GOT3 (cell line): ENCODE measurements around the gene TIMM17B.
A peak's percentile ranks its signal among the peaks of the same experiment; 100 is the strongest.

Experiments
- DNase-seq: peaks from one replicate; lab custom pipeline; 2025; ENCODE audit warnings: mixed read lengths; lab: John Stamatoyannopoulos, UW

TIMM17B gene

DNA sequence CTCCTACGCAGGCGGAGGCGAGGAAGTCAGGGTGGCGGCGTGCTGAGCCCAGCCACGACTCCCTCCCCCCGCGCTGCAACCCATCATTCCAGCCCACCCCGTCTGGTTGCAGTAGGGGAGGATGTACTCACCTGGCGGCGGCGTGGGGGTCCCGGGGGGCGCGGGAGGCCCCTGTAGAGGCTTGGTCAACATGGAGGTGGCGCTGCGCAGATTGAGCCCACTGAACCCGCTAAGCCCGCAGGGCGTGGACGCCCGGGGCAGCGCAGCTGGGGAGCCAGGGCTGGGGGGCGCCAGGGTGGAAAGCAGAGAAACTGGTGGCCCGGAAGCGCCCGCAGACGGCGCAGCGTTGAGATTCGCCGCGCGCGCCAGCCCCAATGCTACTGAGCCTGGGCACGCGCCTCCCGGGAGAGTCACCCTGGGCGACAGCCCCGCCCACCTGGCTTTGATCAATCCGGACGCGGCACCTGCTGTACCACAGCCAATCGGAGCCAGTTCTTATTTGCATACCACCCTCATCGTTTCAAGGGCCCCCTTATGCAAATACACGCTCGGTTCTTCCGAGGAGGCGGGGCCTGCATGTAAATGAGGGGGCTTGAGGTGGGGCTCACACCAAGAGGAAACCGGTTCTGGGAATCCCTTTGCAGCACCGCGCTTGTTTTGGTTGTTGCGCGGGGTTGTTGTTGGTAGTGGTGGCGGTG lies 21.2 kb upstream of the TIMM17B start, which contains the start of gene PIM2:
TSS of gene PIM2 (minus strand) at position 382 of the 698 bp plus-strand sequence. CDS start at position 192, 190 bp downstream.
- DNase-seq, result no peak

- DNase-seq, result no peak
Observed at GRCh38 chrX:48918301-48918642, 20.7 kb upstream of the TIMM17B start.

DNA sequence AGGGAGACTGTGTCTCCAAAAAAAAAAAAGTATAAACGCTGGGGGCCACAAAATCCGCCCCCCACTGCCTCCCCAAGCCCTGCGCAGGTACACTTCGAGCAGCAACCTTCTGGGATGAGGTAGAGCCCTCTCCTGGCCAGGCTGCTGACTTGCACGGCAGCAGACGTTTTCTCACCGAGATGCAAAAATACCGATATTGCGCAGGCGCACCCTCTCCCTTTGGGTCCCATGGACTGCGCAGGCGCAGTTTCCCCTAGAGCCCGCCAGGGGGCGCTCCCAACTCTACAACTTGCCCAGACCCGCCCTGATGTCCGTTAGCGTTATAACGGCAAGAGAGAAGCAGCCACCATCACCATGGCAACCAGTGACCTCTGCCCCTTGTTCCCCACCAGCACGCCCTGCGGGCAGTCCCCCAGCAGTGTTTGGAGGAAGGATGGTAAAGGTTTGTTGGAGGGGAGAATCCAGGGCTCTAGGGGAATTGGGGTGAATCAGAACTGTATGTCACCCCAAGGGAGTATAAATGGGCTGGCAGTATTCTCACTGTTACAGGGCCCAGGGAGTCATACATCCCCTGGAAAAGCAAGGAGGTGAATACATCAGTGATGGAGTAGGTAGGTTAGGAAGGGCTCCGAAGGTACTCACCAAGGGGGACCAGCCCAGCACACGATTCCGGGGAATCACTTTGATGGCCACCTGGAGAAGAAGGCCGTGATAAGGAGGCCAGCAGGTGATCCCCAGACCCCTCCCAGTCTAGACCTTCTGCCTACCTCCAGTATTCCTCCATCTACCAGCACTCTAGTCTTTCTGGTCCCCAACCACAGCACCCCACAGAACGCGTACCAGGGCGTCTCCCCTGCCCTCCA lies 19.8 kb upstream of the TIMM17B start:
- DNase-seq, result peak; percentile 50

- no peak for DNase-seq
Observed at GRCh38 chrX:48914593-48915493, 17.3 kb upstream of the TIMM17B start.

DNA sequence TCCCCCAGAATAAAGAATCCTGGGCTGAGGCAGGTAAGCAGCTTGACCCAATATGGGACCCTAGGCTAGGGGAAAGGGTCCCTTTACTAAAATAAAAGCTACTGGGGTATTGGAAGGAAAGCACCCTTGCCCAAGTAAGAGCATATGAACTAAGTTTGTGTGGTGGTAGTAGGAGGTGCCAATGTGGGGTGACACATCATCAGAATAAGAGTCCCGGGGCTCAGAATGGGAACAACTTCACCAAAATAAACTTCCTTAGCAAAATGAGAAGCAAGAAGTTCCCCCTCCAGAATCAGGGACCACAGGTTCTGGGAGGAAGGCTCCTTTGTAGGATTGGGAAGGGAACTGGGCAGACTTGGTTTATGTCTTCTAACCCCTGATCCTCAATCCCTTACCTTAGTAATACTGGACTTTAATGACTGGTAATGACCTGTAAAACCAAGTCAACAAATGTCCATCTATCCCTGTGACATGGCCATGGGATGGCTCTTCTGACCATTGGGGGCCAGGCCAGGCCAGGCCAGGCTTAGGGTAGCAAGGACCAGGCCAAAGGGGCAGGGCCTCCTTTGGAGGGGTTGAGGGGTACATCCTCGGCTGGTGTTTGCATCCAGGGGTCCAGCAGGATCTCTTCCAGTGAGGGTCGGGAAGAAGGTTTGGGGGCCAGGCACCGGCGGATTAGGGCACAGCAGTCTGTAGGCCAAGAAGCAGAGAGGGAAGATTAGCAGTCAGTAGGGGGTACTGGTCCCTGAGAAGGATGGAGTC lies 16.2 kb upstream of the TIMM17B start:
- DNase-seq, result no peak

GRCh38 chrX:48911412-48912182 lies 14.0 kb upstream of the TIMM17B start, which contains the start of gene SLC35A2:
SLC35A2 (minus strand) TSS chrX:48911646; CDS start chrX:48911636, 10 bp downstream.
- peak; percentile 27 for DNase-seq

DNA sequence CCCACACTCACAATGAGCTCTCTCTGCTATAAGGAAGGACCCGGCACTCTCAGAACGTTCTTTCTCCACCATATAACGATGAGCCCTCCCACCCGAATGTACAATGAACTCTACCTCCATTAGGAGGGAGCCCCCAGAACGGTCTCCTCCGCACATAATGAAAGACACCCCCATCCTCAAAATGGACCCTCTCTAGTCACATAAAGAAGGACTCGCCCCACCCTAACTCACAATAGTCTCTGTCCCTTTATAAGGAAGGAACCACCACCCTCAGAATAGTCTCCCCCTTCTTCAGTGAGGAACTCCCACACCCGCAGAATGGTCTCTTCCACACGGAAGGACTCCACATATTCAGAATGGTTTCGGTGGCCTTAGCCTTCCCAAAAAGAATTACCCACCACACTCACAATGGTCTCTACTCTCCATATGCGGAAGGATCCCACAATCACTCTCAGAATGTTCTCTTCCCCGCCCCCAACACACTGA lies 13.4 kb upstream of the TIMM17B start:
- no peak for DNase-seq

- DNase-seq, result no peak
Observed at GRCh38 chrX:48909703-48910294, 12.2 kb upstream of the TIMM17B start.

GRCh38 chrX:48908600-48908999 lies 11.0 kb upstream of the TIMM17B start:
- no peak for DNase-seq

GRCh38 chrX:48905090-48905790 lies 7.7 kb upstream of the TIMM17B start:
- no peak for DNase-seq

GRCh38 chrX:48904626-48905025 lies 7.1 kb upstream of the TIMM17B start:
- no peak for DNase-seq

DNA sequence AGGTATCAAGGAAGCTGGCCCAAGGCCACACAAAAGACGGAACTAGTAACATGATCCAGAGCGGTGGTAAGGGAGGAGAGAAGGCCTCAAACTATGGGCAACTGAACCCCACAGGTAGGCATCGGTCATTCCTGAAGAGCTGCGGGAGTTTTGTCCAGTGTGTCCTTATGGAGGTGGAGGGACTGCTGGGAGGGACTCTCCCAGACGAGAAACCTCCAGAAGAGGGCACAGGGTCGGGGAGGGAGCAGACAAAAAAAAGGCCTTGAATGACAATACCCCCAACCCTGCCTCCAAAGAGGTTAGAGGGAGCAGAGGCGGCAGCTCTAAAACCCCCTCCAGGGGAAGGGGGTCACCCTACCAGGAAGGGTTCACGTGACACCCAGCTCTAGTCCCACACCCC lies 6.6 kb upstream of the TIMM17B start:
- no peak for DNase-seq

DNA sequence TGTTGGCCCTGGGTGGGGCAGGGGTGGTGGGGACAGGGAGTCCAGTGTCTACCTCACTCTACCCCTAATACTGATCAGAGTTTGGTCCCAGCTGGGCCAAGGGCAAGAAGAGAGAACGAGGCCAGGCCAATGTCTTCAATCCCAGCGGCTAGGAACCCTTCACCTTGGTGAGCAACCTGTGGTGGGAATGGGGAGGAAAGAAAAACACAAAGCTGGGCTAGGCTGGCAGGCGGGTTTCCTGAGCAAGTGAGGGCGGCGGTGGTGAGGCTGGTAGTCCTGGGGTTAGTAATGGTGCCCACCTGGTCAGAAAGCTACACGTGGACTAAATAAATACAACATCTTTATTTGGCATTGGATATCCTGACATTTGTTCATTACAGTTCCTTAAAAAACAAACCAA lies 5.7 kb upstream of the TIMM17B start:
- no peak for DNase-seq

DNA sequence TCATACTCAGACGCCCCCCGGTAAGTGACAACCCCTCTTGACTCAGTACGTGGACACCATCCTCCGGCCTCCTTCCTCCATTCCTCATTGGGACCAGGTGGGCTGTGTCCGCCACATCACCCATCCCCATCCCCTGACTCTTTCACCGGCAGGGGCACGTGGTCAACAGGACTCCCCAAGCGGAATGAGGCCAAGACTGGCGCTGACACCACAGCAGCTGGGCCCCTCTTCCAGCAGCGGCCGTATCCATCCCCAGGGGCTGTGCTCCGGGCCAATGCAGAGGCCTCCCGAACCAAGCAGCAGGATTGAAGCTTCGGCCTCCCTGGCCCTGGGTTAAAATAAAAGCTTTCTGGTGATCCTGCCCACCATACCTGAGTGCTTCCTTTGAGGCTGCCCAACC lies 5.2 kb upstream of the TIMM17B start:
- DNase-seq, result no peak

GRCh38 chrX:48902135-48902534 lies 4.6 kb upstream of the TIMM17B start:
- no peak for DNase-seq

DNA sequence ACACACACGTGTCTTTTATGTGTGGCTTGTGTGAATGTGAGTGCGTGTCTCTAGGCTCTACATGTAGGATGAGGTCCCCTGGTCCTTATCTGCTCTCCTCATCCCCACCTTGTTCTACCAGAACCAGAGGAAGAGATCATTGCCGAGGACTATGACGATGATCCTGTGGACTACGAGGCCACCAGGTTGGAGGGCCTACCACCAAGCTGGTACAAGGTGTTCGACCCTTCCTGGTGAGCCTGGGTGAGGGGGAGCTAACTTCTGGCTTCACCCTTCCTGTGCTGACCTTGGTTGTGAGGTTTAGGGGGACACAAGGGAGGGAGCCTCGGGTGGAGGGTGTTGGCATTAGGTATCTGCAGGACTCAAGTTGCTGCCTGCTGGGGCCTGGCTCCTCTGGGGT lies 3.5 kb upstream of the TIMM17B start:
- no peak for DNase-seq

DNA sequence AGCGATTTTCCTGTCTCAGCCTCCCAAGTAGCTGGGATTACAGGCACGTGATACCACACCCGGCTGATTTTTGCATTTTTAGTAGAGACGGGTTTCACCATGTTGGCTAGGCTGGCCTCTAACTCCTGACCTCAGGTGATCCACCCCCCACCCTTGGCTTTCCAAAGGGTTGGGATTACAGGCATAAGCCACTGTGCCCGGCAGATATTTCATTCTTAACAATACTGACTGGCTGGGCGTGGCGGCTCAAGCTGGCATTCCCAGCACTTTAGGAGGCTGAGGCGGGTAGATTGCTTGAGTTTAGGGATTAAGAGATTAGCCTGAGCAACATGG lies 1.5 kb upstream of the TIMM17B start:
- DNase-seq, result no peak

- no peak for DNase-seq
Observed at GRCh38 chrX:48897157-48897624, 377 bp downstream of the TIMM17B start.

DNA sequence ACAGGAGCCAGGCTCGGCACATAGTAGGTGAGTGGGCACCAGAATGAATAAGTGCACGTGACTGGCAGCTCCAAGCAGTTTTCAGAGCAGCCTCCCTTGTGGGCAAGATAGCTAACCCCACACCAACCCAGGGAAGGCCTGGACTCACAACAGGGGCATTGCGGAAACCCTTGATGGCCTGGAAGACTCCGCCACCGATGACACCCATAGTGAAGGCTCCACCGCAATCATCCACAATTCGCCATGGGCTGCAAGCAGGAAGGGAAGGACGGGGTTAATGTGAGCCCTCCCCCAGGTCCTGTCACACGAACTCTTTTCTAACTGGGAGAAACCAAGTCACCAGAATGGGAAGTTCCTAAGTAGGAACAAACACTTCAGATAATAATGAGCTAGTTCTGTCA lies 957 bp downstream of the TIMM17B start:
- DNase-seq, result no peak
